HG02885 (cell line): Measurements from ENCODE around the gene GNAI1.

ENCODE experiments used
- ATAC-seq: cut with Tn5 transposase; IDR thresholded peaks from one replicate; pipeline ENCODE4 v1.9.1; 2021; ENCODE audit warnings: mild to moderate bottlenecking; ENCODE audit not compliant: unreplicated experiment, poor library complexity

GNAI1 gene

DNA sequence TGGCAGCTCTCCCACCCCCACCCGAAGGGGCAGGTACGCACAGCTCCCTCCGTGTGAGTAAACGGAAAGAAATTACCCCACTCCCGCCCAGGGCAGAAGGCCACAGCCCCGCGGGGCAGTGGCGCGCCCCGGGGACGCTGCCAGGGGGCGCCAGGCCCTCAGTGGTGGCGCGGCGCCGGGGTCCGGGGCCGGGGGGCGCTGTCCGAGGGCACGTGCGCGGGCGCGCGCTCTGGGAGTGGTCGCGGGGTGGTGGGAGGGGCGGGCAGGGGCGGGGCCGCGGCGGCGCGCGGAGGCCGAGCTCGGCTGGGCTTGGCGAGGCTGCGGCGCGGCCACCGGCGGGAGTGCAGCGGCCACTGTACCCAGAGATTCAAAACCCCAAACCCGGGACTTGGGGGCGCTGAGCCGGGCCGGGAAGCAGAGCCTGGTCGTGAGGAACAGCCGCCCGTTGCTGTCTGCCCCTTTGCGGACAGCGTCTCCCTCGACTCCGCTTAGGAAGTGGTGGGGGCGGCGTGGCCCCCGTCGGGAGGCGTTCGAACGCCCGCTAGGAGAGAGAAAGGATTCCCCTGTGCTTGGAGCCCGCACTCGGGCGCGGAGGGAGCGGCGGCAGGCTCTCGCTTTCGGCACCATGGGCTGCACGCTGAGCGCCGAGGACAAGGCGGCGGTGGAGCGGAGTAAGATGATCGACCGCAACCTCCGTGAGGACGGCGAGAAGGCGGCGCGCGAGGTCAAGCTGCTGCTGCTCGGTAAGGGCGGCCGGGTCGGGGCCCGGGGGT is at the start of gene GNAI1:
TSS of gene GNAI1 (plus strand) at position 296 of the 773 bp plus-strand sequence. CDS start at position 626, 330 bp downstream.
- no peak for ATAC-seq

DNA sequence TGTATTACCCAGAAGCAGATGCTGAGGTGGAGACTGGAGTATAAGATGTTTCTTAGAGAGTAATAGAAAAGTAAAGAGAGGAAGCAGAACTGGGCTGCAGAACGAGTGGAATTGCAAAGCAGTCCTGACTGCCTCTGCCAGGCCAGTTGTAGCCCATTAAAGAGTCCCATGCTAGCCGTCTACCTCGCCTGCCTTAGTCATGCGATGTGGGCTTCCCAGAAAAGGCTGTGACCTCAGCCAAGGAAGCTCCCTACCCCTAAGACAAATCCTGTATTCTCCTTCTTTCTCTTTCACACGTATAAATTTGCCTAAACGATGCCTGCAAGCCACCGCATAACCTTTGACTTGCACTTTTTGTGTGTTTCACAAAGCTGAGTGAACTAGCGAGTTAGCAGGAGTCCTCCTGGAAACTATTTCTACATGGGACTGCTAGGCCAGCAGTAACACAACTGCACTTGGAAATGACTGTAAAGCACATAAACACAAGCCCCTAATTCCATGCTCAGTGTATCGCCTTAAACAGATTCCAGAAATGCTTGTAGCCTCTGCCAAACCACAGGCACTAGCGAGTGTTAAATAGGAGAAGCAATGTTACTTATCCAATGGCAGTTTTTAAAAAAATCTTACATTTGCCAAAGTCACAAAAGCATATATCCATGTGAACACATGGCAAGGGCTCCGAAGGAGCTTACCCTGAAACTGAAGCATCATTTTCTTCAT is 47.4 kb upstream of the GNAI1 start:
- ATAC-seq = no peak

DNA sequence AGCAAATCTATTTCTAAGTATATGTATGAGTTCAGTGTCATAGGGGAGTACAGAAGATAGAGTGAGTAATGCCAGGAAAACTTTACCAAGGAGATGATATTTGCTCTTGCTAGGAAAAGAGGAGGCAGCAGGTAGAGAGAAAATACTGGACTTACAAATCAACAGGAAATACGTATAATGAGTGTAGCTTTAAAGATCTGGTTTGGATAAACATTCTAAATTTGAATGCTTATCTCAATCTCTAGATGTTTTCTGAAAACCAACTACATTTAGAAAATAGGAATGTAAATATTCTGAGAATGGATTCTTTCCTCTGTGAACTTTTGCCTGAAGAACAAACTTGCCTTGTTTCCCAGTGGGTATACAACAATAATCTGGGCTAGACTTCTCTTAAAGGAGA is 46.9 kb upstream of the GNAI1 start:
- ATAC-seq = no peak

DNA sequence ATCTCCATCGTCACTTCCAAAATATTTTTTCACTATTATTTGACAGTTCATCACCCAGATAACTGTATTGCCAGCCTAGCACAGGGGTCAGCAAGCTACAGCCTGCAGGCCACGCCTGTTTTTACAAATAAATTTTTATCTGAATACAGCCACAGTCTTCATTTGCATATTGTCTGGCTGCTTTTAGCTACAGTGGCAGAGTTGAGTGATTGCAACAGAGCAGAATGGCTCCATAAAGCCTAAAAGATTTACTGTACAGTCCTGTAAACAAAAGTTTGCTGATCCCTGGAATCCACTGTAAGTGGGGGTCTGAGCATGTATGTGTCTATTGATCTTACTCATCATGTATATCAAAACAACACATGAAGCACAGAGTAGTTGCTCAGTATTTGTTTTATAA is 45.9 kb upstream of the GNAI1 start:
- ATAC-seq = no peak

DNA sequence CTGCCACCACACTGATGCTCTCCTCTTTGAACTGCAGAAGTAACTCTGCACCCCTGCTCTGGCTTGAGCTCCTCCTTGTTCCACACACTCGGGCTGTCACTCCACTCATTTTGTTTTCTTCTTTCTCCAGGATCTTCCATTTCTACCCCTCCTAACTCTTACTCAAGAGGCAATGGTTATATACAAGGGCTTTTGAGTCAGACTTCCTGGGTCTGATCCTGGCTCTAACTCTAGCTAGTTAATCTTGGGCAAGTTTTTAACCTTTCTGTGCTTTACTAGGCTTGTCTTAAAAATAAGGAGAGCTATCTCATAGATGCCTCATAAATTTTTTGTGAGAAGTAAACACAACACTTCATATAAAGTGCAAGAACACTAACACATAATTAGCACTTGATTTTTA is 45.3 kb upstream of the GNAI1 start:
- no peak for ATAC-seq

DNA sequence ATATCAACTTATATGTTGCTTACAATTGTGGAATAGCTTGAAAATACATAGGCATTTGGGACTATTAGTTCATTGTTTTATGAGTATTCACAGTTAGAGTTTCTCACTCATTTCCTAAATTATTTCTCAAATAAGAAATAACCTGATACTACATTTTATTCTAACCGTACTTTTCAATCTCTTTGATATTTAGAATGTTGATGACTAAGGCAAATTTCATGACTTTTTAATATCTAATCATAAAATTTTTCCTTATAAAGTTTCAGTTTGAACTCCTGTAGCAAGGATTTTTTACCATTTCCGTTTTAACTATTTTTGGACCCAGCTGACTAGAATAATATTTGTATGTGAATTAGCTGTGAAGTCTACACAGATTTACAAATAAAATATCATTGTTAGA is 41.3 kb upstream of the GNAI1 start:
- ATAC-seq = no peak

DNA sequence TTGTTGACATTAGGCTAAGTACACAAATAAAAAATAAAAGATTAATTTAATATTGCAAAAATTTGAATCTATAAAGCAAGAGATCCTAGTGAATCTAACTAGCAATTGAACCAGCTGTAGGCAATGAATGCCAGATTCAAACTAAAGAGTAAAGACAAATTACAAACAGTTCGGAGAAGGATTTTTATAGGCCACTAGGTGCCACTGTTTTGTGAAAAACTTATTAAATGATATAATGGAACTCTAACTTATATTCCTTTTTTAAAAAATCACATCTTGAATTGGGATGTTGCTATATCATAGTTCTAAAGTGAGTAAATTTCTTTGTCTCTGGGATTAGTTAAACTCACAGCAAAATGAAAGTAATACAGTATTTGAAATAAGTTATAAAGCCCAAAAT is 39.1 kb upstream of the GNAI1 start:
- ATAC-seq = no peak

DNA sequence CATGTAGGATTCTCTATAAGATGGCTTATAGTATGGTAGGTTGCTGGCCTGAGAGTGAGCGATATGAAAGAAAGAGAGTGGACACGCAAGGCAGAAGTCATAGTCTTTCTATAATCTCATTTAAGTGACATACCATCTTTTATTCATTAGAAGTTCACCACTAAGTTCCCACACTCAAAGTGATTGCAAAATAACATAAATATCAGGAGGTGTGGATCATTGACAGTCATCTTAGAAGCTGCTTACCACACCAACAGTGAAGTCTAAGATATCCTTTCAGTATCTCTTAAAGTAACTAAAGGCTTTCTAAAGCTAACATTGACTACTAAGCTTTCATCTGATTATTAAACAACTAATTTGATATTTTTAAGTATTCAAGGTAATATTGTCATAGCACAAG is 36.9 kb upstream of the GNAI1 start:
- no peak for ATAC-seq

DNA sequence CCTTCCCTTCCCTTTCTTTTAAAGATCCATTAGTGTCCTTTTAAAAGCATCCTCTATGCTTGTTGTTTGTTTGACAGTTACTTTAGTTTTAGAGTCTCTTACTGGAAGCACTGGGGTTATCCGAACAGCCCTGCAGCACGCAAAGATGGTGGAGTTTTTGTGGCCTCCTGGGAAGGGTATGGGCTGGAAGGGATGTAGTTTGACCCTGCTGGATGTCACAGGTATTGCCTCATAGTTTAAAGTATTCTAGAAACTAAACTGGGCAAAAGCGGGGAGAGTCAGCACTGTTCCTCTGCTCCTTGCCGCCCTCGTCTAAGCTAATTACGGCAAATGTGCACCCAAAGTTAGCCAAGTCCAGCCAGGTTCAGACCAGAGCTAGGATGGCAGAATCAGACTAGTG is 35.8 kb upstream of the GNAI1 start:
- ATAC-seq = no peak

DNA sequence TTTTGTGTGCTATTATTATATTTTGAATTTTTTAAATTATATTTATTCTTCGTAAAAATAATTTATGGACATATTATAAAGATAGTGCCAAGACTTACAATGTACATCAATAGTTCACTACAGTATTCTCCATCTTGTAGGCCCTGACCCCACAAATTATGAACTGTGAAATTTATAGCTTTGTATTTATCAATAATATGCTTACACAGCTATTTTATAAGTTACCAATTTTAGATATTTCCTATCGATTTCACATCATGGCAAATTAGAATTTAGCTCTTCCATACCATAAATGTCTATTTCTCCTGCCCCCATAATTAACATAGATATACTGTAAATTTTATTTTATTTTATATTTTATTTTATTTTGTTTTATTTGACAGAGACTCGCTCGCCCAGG is 34.4 kb upstream of the GNAI1 start:
- ATAC-seq = no peak

DNA sequence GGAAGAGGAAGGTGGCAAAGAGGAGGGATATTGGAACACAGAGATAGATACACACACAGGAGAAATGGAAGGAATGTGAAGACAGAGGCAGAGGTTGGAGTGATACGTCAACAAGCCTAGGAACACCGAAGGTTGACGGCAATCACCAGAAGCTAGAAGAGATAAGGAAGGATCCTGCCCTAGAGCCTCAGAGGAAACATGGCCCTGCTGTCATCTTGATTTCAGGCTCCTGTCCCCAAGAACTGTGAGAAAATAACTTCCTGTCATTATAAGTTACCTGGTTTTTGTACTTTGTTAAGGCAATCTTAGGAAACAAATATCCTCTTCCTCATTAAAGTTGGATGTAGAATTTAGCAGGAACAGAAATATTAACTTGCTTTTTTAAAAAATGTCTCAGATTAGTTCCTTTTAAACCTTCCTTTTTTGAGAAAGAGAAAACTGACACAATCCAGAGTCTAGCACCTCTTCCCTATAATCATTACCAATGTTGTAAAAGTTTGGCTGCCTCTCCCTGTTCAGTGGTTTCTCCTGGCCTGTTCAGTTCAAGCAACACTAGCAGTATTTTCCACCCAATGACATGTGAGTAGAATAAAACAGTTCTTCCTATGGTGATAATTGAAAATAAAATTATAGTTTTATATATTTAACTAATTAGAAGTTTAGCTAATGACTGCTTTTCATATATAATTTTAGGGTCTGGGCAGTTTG is 28.8 kb upstream of the GNAI1 start:
- no peak for ATAC-seq

DNA sequence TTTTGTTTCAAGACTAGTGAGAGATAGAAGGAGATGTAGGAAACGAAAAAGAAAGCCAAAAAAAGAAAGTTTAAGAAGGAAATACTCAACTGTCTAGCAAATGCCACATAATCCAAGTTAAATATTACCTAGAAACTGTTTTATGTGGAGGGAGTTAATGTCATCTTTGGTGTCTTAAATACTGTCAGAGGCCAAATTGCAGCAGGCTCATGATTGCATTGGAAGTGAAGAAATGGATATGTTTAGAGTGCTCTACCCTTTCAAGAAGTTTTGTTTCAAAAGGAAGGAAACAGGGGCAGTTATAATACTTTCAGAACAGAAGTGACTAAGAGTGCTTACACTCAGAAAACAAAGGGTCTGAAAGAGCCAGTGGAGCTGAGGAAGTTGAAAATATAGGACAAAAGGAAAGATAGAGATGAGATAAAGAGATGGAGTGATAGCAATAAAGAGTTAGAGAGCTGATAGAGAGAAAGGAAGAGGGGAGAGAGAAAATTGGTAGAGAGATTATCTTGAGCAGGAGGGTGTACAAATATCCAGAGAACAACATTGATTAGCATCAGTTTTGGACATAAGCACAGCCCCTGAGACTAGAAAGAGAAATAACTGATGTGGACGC is 28.0 kb upstream of the GNAI1 start:
- ATAC-seq = no peak

DNA sequence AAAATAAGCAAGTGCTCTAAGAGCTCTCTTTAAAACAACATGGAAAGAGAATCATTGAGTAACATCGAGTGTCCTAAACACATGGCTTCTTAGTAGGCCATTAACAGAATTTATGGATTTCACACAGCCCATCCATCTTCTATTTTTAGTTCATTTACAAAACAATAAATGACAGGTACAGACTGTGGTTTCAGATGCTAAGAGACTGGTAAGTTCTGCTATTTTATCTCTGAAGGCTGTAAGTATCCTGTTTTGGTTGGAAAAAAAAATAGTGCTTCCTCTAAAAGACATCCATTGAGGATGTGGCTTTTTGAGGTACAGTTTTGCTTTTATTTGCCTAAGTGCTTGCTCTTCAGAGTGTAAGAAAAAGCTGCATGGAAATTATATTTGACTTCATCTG is 27.4 kb upstream of the GNAI1 start:
- no peak for ATAC-seq

DNA sequence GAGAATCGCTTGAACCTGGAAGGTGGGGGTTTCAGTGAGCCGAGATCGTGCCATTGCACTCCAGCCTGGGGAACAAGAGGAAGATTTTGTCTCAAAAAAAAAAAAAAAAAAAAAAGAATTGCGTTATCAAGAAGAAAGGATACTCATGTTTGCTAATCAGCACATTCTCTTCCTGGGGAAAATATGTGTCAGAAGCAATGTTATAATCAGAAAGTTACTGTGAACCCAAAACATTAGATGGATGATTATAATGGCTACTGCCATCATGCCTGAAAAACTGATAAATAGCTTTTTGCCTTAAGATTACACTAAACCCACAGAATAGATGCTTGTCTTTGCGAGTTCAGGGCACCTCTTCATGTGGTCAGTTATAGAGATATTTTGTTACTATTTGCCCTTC is 24.3 kb upstream of the GNAI1 start:
- no peak for ATAC-seq

DNA sequence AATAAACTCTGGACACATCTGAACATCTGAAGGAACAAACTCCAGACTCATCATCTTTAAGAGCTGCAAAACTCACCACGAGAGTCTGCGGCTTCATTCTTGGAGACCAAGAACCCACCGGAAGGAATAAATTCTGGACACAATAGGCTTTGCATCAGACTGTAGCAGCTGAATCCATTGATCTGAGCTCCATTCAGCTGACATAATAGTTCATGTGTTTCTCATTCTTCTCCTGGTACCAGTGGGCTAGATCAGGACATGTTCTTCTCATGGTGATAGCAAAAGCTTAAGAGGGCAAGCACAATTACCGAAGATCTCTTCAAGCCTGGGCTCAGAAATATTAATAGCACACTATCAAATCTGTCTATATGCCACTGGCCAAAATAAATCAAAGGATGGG is 20.5 kb upstream of the GNAI1 start:
- no peak for ATAC-seq

DNA sequence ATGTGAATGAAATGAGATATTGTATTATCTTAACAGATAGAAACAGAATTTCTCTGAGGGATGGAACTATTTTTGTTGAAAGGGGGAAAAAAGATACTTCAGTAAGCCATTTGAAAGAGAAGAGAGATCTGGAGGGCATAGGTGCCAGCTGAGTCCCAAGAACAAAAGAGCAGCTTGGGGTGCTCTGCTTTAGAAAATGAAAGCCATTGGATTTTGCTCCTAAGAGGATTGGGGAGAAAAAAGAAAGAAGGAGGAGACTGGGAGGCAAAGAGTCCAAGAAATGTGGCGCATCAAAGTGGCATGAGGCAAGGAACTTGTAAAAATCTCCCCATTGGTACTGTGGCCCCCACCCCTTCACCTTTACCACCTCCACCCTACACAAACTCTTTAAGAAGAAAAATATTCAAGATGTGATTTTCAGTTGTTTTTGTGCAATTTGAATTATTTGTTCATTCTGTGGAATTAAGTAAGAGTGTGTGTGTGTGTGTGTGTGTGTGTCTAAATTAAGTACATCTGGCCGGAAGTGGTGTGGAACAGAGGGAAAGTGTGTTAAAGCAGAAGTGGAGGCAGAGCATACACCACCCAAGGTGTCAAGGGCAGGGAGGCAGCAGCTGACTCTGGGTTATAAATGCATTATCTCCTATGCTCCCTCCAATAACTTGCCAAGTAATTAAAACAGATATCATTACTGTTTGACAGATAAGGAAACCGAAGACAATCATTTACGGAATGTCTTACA is 9.9 kb upstream of the GNAI1 start:
- no peak for ATAC-seq

DNA sequence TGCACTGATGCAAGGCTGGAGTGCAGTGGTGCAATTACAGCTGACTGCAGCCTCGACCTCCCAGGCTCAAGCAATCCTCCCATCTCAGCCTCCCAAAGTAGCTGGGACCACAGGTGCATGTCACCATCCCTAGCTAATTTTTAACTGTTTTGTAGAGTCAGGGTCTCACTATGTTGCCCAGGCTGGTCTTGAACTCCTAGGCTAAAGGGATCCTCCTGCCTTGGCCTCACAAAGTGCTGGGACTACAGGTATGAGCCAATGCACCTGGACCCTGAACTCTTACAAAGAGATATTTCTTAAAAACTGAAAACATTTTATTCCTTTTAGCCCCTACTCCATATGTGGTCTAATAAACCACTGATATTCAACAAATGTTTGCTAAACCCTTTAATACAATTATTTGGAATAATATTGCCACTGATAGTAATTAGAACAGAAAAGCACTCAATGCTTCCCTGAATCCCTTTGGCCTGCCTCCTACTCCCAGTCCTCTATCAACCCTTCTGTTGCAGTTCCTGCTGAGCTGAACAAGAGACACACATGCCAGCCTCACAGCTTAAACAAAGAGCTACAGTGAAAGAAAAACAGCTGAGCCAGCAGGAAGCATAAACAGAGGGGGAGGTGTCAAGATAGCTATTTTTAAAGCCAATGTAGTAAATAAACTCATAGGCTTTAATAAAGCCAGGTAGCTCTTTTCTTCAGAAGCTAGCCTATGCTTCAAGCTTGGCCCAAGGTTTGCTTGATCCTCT is 7.0 kb upstream of the GNAI1 start:
- no peak for ATAC-seq

DNA sequence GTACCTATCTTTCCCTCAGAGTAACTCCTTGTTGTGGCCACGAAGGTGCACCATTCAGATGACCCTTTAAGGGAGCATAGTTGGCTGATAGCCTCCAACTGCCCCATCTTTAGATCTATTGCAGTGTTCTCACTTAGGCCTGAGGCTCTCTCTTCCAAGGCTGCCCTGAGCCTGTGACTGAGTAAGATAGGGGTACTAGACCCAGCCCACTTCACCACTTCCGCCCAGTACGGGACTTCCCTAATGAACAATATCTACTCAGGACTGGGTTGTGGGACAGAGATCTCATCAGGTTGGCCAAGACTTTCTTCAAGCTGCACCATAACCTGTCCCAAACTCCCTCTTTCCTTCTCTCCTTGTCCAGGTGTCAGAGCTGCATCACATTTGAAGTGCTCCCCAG is 5.7 kb upstream of the GNAI1 start:
- no peak for ATAC-seq

DNA sequence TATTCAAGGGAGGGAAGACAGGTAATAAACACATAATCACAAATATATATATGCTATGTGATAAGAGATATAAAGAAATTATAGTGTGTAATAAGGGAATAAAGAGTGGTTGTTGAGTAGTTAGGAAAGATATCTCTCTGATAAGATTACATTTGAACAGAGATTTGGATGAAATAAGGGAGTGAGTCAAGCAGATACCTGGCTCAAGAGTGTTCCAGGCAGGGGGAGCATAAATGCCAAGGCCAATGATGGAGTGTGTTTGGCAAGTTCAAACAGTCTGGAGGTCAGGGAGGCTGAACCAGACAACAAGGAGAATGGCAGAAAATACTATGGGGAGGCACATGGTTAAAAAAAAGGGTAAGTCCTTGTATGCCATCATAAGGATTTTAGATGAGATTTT is 4.8 kb upstream of the GNAI1 start:
- ATAC-seq = no peak
